Measurements from ENCODE around the gene IQSEC1.
A peak's percentile ranks its signal among the peaks of the same experiment; 100 is the strongest.

Gene IQSEC1

GRCh38 chr3:13091898-13092611 is 18.8 kb upstream of the IQSEC1 start:
- TF ChIP-seq CTCF (IDR thresholded peaks at IDR 0.05; ENCODE audit: insufficient read depth, low read length, poor library complexity, severe bottlenecking) (peak; percentile 65), EZH2phosphoT487 (conservative IDR thresholded peaks at IDR 0.05; ENCODE audit: low read length) (no peak)
- Histone ChIP-seq H3K9me2 (replicated peaks; ENCODE audit: insufficient read depth, low read length) (no peaks in the 10 kb centered on the region), H3K27ac (ENCODE audit: low read depth, low read length) (no peak overlapping the region), H3K36me3 (ENCODE audit: low read length) (no peaks in the 10 kb centered on the region), H3K4me2 (ENCODE audit: low read depth, low read length, poor library complexity, severe bottlenecking) (no peak overlapping the region), H3K9me3 (ENCODE audit: insufficient read depth, low read length) (no peaks in the 10 kb centered on the region), H4K20me1 (ENCODE audit: low read depth, low read length) (no peaks in the 10 kb centered on the region), H3K9ac (ENCODE audit: low read length) (no peak overlapping the region), H3K79me2 (ENCODE audit: insufficient read depth, low read length) (no peaks in the 10 kb centered on the region), H3K27me3 (ENCODE audit: low read length) (no peaks in the 10 kb centered on the region), H3F3A (ENCODE audit: insufficient read depth) (0 out of 2 replicates have a peak, but pooled peaks cover 5% of the 10 kb centered on the region), H3K4me3 (ENCODE audit: insufficient read depth, low read length, poor library complexity, severe bottlenecking) (no peak overlapping the region), H2AFZ (ENCODE audit: low read depth, low read length, severe bottlenecking) (no peak overlapping the region)

GRCh38 chr3:13088028-13089006 is 15.1 kb upstream of the IQSEC1 start:
- Histone ChIP-seq H3K4me2 (ENCODE audit: low read depth, low read length, poor library complexity, severe bottlenecking) (no peak overlapping the region), H3F3A (ENCODE audit: insufficient read depth) (0 out of 2 replicates have a peak, but pooled peaks cover 7% of the 10 kb centered on the region), H3K27me3 (ENCODE audit: low read length) (no peaks in the 10 kb centered on the region), H3K79me2 (ENCODE audit: insufficient read depth, low read length) (no peaks in the 10 kb centered on the region), H3K4me3 (ENCODE audit: insufficient read depth, low read length, poor library complexity, severe bottlenecking) (no peak overlapping the region), H3K9me3 (ENCODE audit: insufficient read depth, low read length) (no peaks in the 10 kb centered on the region), H3K36me3 (ENCODE audit: low read length) (no peaks in the 10 kb centered on the region), H4K20me1 (ENCODE audit: low read depth, low read length) (no peaks in the 10 kb centered on the region), H3K27ac (ENCODE audit: low read depth, low read length) (no peak overlapping the region), H3K9me2 (replicated peaks; ENCODE audit: insufficient read depth, low read length) (no peaks in the 10 kb centered on the region), H3K9ac (ENCODE audit: low read length) (no peak overlapping the region), H2AFZ (ENCODE audit: low read depth, low read length, severe bottlenecking) (no peak overlapping the region)
- TF ChIP-seq CTCF (IDR thresholded peaks at IDR 0.05; ENCODE audit: insufficient read depth, low read length, poor library complexity, severe bottlenecking) (no peak), EZH2phosphoT487 (conservative IDR thresholded peaks at IDR 0.05; ENCODE audit: low read length) (no peak)

- no peak overlapping the region for H3K27ac ChIP-seq (ENCODE audit: low read depth, low read length)
- H3K4me2 ChIP-seq (ENCODE audit: low read depth, low read length, poor library complexity, severe bottlenecking) = no peak overlapping the region
- no peaks in the 10 kb centered on the region for H3K27me3 ChIP-seq (ENCODE audit: low read length)
- H3K9me2 ChIP-seq (replicated peaks; ENCODE audit: insufficient read depth, low read length) = no peaks in the 10 kb centered on the region
- TF ChIP-seq EZH2phosphoT487 (conservative IDR thresholded peaks at IDR 0.05; ENCODE audit: low read length) (no peak), CTCF (IDR thresholded peaks at IDR 0.05; ENCODE audit: insufficient read depth, low read length, poor library complexity, severe bottlenecking) (no peak)
- no peaks in the 10 kb centered on the region for H4K20me1 ChIP-seq (ENCODE audit: low read depth, low read length)
- H2AFZ ChIP-seq (ENCODE audit: low read depth, low read length, severe bottlenecking) = no peak overlapping the region
- H3F3A ChIP-seq (ENCODE audit: insufficient read depth) = 0 out of 2 replicates have a peak, but pooled peaks cover 7% of the 10 kb centered on the region
- no peak overlapping the region for H3K9ac ChIP-seq (ENCODE audit: low read length)
- no peak overlapping the region for H3K4me3 ChIP-seq (ENCODE audit: insufficient read depth, low read length, poor library complexity, severe bottlenecking)
- H3K36me3 ChIP-seq (ENCODE audit: low read length) = no peaks in the 10 kb centered on the region
- no peaks in the 10 kb centered on the region for H3K79me2 ChIP-seq (ENCODE audit: insufficient read depth, low read length)
- H3K9me3 ChIP-seq (ENCODE audit: insufficient read depth, low read length) = no peaks in the 10 kb centered on the region
Observed at GRCh38 chr3:13087320-13087990, 14.2 kb upstream of the IQSEC1 start.
